Activated CD4-positive, CD25-positive, alpha-beta regulatory T cell (primary cell): Measurements from ENCODE around the gene LRRC26.
A peak's percentile ranks its signal among the peaks of the same experiment; 100 is the strongest.

Experiments used
- DNase-seq, 4 experiments: peaks; one replicate each; lab custom pipeline; 2025; lab: John Stamatoyannopoulos, UW

Gene LRRC26

GRCh38 chr9:137167747-137168572 is 1.9 kb downstream of the LRRC26 start:
- no peak for DNase-seq

- no peak for DNase-seq
Observed at GRCh38 chr9:137167277-137167746, 2.5 kb downstream of the LRRC26 start.

- DNase-seq: no peak
Observed at GRCh38 chr9:137166380-137167229, 3.2 kb downstream of the LRRC26 start.

DNA sequence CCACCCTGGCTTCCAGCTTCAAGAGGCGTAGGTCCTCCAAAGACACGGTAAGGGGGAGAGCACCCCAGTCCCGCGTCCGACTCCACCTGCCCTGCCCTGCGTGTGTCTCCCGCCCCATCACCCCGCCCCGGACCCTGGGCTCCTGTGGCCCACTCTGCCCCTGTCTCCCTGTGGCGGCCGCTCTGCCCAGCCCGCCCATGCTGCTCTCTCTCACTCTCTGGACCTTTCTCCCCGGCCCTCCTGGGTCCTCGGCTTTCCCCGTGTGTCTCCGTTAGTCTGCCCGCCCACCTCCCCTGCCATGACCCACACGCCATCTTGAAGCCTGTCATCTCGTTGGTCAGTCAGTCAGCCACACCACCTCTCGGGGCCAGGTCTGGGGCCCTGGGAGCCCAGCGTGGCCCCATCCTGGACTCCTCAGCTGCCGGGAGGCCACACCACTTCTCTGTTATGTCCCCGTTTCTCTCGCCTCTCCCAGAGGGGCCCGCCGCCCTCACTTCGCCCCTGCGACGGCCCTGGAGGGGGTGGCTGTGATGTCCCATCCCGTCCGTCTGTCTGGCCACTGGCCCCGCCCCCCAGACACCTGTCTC is 4.5 kb downstream of the LRRC26 start:
- no peak for DNase-seq

GRCh38 chr9:137164370-137165249 is 5.2 kb downstream of the LRRC26 start:
- no peak for DNase-seq

GRCh38 chr9:137163805-137164204 is 6.0 kb downstream of the LRRC26 start:
- no peak for DNase-seq

DNA sequence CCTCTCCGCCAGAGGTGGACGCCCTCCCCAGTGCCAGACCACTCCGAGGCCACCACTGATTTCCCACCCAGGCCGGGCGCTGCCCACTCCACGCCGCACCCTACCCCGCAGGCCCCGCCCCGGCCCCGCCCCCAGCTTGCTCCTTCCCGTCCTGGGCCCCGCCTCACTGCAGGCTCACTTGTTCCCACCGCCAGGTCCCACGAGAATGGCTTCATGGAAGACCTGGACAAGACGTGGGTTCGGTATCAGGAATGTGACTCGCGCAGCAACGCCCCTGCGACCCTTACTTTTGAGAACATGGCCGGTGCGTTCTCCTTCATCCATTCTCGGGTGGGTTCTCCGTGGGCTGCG is 6.5 kb downstream of the LRRC26 start:
- DNase-seq: no peak

DNA sequence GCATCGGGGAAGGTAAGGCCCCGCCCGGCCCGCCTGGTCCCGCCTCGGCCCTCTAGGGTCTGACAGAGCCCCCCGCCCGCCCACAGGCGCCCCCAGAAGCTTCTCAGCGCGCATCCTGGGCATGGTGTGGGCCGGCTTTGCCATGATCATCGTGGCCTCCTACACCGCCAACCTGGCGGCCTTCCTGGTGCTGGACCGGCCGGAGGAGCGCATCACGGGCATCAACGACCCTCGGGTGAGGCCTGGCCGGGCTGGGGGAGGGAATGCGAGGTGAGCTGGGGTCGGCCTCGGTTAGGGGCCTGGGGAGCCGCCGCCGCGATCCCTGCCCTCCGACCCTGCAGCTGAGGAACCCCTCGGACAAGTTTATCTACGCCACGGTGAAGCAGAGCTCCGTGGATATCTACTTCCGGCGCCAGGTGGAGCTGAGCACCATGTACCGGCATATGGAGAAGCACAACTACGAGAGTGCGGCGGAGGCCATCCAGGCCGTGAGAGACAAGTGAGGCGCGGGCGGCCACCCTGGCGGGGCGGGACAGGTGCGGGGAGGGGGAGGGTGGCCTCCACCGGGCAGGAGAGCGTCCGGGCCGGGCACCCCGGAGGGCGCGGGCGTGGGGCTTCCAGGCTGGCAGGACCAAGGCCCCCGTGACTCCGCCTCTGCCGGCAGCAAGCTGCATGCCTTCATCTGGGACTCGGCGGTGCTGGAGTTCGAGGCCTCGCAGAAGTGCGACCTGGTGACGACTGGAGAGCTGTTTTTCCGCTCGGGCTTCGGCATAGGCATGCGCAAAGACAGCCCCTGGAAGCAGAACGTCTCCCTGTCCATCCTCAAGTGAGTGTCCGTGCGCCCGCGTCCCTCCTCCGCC is 7.1 kb downstream of the LRRC26 start:
- DNase-seq: no peak

GRCh38 chr9:137161558-137162486 is 8.0 kb downstream of the LRRC26 start:
- DNase-seq: no peak

- no peak for DNase-seq
Observed at GRCh38 chr9:137160716-137161557, 8.9 kb downstream of the LRRC26 start.

GRCh38 chr9:137160054-137160425 is 9.8 kb downstream of the LRRC26 start:
- DNase-seq: no peak

GRCh38 chr9:137159105-137160053 is 10.5 kb downstream of the LRRC26 start:
- no peak for DNase-seq

DNA sequence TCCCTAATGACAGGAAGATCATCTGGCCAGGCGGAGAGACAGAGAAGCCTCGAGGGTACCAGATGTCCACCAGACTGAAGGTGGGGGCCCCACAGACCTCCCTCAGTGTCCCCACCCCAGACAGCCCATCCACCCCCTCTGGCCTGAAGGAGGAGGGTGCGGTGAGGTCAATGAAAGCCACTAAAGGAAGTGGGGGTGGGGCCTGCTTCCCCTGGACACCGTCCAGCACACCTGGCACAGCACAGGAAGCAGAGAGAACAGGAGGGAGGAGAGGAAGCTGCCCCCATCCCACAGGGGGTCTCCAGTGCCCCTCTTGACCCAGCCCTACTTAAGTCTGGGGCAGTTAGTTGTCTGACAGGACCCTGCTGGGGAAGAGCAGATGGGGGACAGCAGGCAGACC is 11.2 kb downstream of the LRRC26 start:
- no peak for DNase-seq

DNA sequence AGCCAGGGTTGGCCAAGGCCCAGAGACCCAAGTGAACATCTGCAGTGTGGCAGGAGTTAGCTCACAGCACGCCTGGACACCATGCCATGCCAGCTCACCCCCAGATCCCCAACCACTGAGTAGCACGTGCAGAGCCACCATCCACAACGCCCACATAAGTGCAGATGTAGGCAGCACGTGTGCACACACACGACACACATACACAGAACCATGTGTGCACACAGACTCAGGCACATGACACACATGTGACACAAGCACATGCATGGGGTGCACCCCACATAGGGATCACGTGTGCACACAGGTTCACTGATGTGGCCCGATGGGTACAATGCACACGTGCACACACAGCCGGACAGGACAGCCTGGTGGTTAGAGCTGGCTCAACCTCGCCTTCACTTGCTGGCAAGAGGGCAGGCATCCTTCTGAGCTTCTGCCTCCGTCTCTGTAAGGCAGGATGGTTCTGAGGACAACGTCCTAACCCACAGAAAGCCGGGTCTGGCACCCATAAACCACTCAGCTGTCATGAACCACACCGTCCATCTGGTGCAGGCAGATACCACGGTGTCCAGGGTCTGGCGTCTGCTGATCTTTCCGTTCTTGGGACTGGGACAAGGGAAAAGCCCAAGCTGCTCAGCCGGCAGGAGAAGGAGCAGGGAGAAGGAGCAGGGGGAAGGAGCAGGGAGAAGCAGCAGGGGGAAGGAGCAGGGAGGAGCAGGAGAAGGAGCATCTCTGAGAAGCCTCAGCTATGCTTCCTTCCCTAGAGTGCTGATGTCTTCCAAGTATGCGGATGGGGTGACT is 12.0 kb downstream of the LRRC26 start:
- DNase-seq: no peak

GRCh38 chr9:137156567-137157375 is 13.1 kb downstream of the LRRC26 start:
- peak in 3 of 4 experiments; percentile 29 to 47 (median 29) for DNase-seq
